LNCAP (cell line): Measurements from ENCODE around the gene MGAT4A.

ENCODE experiments used
- CTCF ChIP-seq: fragments of 450-650 bp; IDR thresholded peaks from 2 replicates; pipeline ENCODE4 v1.5.1; 2017; ENCODE audit warnings: mild to moderate bottlenecking

The MGAT4A gene

GRCh38 chr2:98614024-98614739, 116.8 kb downstream of the MGAT4A start:
- no peak for TF ChIP-seq CTCF

- TF ChIP-seq CTCF = no peak
Observed at GRCh38 chr2:98608962-98609604, 121.8 kb downstream of the MGAT4A start.

GRCh38 chr2:98608116-98608961, 122.6 kb downstream of the MGAT4A start, which contains the start of the genes COA5 and UNC50:
Gene COA5, minus strand, starts transcription at chr2:98608512. Its CDS starts 107 bp downstream, at chr2:98608405.
Gene UNC50, plus strand, starts transcription at chr2:98608589. Its CDS starts 1,171 bp downstream, at chr2:98609760.
- no peak for TF ChIP-seq CTCF

GRCh38 chr2:98607741-98608115, 123.2 kb downstream of the MGAT4A start:
- TF ChIP-seq CTCF = no peak

GRCh38 chr2:98607104-98607503, 123.8 kb downstream of the MGAT4A start:
- TF ChIP-seq CTCF = no peak

GRCh38 chr2:98606431-98606830, 124.5 kb downstream of the MGAT4A start:
- no peak for TF ChIP-seq CTCF

- no peak for TF ChIP-seq CTCF
Observed at GRCh38 chr2:98605076-98605475, 125.9 kb downstream of the MGAT4A start.
